ENCODE measurements around the gene RNF213. TPM values are rescaled to one million over a fixed set of nuclear protein-coding genes. Genes with fewer than 3 reads are reported as not detected.

The RNF213 gene
- total and polyA plus RNA-seq, 2 of the 8 experiments (the other 6 are each of a cell fraction or from before 2014, with no cell fraction given), result 33.8 to 62.8 TPM

DNA sequence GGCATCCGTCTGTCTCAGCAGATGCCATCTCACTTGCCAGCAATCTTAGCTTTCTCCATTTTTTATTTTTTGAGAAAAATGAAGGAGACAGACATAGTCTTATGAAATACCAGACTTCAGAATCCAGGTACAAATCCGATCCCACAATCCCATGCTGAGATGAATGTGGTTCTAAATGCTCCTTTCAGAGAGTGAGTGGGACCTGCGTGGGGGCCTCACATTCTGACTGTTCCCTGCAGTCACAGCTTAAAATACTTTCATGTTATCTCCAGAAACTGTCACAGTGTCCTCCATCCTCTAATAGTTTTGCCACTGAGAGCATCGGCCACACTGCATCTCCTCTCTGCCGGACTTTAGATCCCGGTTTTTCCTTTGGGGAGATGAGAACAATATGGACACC lies 119.4 kb downstream of the RNF213 start:
- no peak for TF ChIP-seq CHD1 (IDR thresholded peaks at IDR 0.05; ENCODE audit: low read depth, low read length)
- no peak for TF ChIP-seq RFX5 (IDR thresholded peaks at IDR 0.05; ENCODE audit: borderline replicate concordance, low read depth, low read length)
- TF ChIP-seq ATF3 (IDR thresholded peaks at IDR 0.05; ENCODE audit: insufficient read depth, low read depth, low read length), result no peak
- no peak for TF ChIP-seq KDM1A (IDR thresholded peaks at IDR 0.05; ENCODE audit: borderline replicate concordance, low read length)
- no peak for TF ChIP-seq CEBPB (IDR thresholded peaks at IDR 0.05; ENCODE audit: low read depth, low read length)
- H3K23ac ChIP-seq (ENCODE audit: insufficient read length), result no peak overlapping the region
- no peaks in the 10 kb centered on the region for H3K4me1 ChIP-seq (replicated peaks in 1 of 4; ENCODE audit: control insufficient read depth in 3 of 4, insufficient read depth in 4 of 4, low read length in 3 of 4)
- H3K4me2 ChIP-seq (ENCODE audit: insufficient read depth in 1 of 2, low read depth in 2 of 2, low read length in 2 of 2), result no peak overlapping the region
- H4K5ac ChIP-seq (ENCODE audit: insufficient read length, low read depth, low read length), result no peak overlapping the region
- H4K91ac ChIP-seq (replicated peaks; ENCODE audit: insufficient read length, low read length), result no peak overlapping the region
- peaks cover 20 to 69% (median 44%) of the 10 kb centered on the region in 4 experiments for H3K36me3 ChIP-seq (ENCODE audit: control insufficient read depth in 2 of 4, insufficient read depth in 4 of 4, low read length in 3 of 4)
- DNase-seq (ENCODE audit: low read depth in 1 of 2, low spot score in 2 of 2) (no peak), FAIRE-seq (no peak)
- no peak overlapping the region for H2AK5ac ChIP-seq (ENCODE audit: low read depth, low read length)
- no peak overlapping the region for H3K18ac ChIP-seq (ENCODE audit: extremely low read depth, low read length)
- H2BK12ac ChIP-seq (ENCODE audit: low read depth, low read length), result no peak overlapping the region
- ChIA-PET POLR2A (ENCODE audit: partially characterized antibody) (no interaction called here), CTCF (ENCODE audit: partially characterized antibody) (interaction anchor here (2.4 kb wide), 1 partner anchor 17 kb away, joined by 7 read pairs; no protein-coding TSS in a partner anchor)
- H4K8ac ChIP-seq (ENCODE audit: extremely low read depth, insufficient read depth, low read length), result no peak overlapping the region
- no peaks in the 10 kb centered on the region for H3K79me1 ChIP-seq (ENCODE audit: low read depth, low read length)
- no peak overlapping the region for H3K14ac ChIP-seq (ENCODE audit: insufficient read length)
- peaks cover 2% of the 10 kb centered on the region in 2 experiments for H4K20me1 ChIP-seq (replicated peaks in 1 of 2; ENCODE audit: control insufficient read depth in 1 of 2, insufficient read depth in 2 of 2, low read length in 2 of 2)
- no peaks in the 10 kb centered on the region for H3K23me2 ChIP-seq (ENCODE audit: low read depth, low read length)
- 83% methylated on average over 6 of the region's 6 CpGs; no CpG with 5 or more reads in 1 of the 2 experiments for WGBS, 2 experiments (ENCODE audit: extremely low coverage in 1 of 2, insufficient coverage in 1 of 2, insufficient read length in 1 of 2, insufficient replicate concordance in 2 of 2, low coverage in 1 of 2, low lambda C conversion rate in 2 of 2, missing lambda C conversion rate in 1 of 2)
- no peak overlapping the region for H2BK20ac ChIP-seq (ENCODE audit: low read length)
- no peak overlapping the region for H3K4ac ChIP-seq (replicated peaks; ENCODE audit: insufficient read length, low read depth, low read length)
- no peak overlapping the region for H3K27ac ChIP-seq (ENCODE audit: low read depth, low read length)
- no peak overlapping the region for H2BK15ac ChIP-seq (ENCODE audit: low read length)
- H3K4me3 ChIP-seq (ENCODE audit: extremely low read depth in 1 of 4, insufficient read depth in 2 of 4, low read depth in 3 of 4, low read length in 4 of 4), result no peak overlapping the region
- H3K56ac ChIP-seq (replicated peaks; ENCODE audit: insufficient read length, low read depth, low read length), result no peak overlapping the region
- H3K9me3 ChIP-seq (ENCODE audit: insufficient read depth in 2 of 2, low read depth in 1 of 2, low read length in 1 of 2), result no peaks in the 10 kb centered on the region
- no peak overlapping the region for H2BK120ac ChIP-seq (replicated peaks; ENCODE audit: low read depth, low read length)
- no peak overlapping the region; a peak in 1 of 7 replicates for H3K9ac ChIP-seq (replicated peaks in 1 of 4; ENCODE audit: extremely low read depth in 1 of 4, low read depth in 3 of 4, low read length in 3 of 4)
- no peak overlapping the region for H2BK5ac ChIP-seq (ENCODE audit: low read depth, low read length)
- no peaks in the 10 kb centered on the region for H3K79me2 ChIP-seq (ENCODE audit: control insufficient read depth in 1 of 2, insufficient read depth in 2 of 2, low read length in 2 of 2)
- no peaks in the 10 kb centered on the region for H3K27me3 ChIP-seq (replicated peaks in 1 of 4; ENCODE audit: control insufficient read depth in 3 of 4, extremely low read depth in 1 of 4, insufficient read depth in 3 of 4, low read length in 3 of 4)
- H2AFZ ChIP-seq (ENCODE audit: low read length), result no peak overlapping the region

Measured in H1 (cell line).